EL (cell line): ENCODE results near the gene QPRT.
A peak's percentile ranks its signal among the peaks of the same experiment; 100 is the strongest.
"Not testable (repeated sequence)": the region's sequence is repeated elsewhere in the genome, so short reads cannot be mapped to it uniquely, and the experiment has no call there.

Experiments
- DNase-seq: peaks from one replicate; pipeline ENCODE4 v3.0.0-alpha.2; 2016

Gene QPRT

DNA sequence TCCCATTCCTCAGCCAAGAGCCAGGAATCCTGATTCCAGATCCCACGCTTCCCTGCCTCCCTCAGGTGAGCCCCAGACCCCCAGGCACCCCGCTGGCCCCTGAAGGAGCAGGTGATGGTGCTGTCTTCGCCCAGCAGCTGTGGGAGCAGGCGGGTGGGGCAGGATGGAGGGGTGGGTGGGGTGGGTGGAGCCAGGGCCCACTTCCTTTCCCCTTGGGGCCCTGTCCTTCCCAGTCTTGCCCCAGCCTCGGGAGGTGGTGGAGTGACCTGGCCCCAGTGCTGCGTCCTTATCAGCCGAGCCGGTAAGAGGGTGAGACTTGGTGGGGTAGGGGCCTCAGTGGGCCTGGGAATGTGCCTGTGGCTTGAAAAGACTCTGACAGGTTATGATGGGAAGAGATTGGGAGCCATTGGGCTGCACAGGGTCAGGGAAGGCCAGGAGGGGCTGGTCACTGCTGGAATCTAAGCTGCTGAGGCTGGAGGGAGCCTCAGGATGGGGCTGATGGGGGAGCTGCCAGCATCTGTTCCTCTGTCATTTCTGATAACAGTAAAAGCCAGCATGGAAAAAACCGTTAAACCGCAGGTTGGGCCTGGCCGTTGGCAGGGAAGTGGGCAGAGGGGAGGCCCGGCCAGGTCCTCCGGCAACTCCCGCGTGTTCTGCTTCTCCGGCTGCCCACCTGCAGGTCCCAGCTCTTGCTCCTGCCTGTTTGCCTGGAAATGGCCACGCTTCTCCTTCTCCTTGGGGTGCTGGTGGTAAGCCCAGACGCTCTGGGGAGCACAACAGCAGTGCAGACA, 15.8 kb upstream of the QPRT start, which contains the start of gene SPN:
Gene SPN, plus strand, starts transcription at position 232 of the 791 bp plus-strand sequence. Its CDS starts 482 bp downstream, at position 714.
- no peak for DNase-seq

DNA sequence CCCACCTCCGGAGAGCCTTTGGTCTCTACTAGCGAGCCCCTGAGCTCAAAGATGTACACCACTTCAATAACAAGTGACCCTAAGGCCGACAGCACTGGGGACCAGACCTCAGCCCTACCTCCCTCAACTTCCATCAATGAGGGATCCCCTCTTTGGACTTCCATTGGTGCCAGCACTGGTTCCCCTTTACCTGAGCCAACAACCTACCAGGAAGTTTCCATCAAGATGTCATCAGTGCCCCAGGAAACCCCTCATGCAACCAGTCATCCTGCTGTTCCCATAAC, 15.2 kb upstream of the QPRT start:
- DNase-seq: no peak

DNA sequence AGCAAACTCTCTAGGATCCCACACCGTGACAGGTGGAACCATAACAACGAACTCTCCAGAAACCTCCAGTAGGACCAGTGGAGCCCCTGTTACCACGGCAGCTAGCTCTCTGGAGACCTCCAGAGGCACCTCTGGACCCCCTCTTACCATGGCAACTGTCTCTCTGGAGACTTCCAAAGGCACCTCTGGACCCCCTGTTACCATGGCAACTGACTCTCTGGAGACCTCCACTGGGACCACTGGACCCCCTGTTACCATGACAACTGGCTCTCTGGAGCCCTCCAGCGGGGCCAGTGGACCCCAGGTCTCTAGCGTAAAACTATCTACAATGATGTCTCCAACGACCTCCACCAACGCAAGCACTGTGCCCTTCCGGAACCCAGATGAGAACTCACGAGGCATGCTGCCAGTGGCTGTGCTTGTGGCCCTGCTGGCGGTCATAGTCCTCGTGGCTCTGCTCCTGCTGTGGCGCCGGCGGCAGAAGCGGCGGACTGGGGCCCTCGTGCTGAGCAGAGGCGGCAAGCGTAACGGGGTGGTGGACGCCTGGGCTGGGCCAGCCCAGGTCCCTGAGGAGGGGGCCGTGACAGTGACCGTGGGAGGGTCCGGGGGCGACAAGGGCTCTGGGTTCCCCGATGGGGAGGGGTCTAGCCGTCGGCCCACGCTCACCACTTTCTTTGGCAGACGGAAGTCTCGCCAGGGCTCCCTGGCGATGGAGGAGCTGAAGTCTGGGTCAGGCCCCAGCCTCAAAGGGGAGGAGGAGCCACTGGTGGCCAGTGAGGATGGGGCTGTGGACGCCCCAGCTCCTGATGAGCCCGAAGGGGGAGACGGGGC, 14.7 kb upstream of the QPRT start:
- no peak for DNase-seq

DNA sequence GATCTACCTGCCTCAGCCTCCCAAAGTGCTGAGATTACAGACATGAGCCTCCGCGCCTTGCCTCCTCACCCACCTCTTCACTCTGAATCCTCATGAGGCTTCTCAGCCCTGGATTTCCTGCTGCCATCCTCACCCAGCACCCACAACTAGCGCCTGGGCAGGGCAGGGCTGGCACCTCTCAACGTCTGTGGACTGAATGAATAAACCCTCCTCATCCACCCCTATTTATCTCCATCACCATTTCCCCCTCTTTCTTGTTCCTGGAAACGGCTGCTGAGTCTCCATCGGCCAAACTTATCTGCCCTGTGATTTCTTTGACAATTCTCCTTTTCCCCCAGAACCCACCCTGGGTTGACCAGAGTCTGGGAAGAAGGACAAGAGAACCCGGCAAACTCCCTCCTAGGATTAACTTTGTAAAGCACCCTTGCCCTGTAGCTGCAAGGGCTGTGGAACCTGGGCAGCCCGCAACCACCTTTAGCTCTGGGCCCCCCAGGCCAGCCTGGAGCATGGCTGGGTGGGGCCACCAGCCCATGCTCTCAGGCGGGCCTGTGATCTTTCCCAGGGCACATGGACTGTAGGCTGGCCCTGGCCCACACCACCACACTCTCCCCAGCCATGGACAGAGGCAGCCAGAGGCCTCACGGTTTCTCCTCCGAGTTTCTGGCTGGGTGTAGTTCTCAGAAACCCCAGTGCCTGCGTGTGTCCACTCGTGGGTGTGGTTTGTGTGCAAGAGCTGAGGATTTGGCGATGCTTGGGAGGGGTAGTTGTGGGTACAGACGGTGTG, 13.5 kb upstream of the QPRT start:
- no peak for DNase-seq

DNA sequence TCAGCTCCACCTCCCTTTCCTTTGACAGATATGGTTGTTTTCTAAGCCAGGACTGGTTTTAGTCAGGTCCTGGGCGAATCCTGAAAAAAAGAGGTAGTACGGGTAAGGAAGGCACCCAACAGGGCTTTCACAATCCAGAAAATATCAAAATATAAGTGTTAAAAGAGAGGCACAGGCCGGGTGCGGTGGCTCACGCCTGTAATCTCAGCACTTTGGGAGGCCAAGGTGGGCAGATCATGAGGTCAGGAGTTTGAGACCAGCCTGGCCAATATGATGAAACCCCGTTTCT, 11.7 kb upstream of the QPRT start:
- not testable (repeated sequence) for DNase-seq

DNA sequence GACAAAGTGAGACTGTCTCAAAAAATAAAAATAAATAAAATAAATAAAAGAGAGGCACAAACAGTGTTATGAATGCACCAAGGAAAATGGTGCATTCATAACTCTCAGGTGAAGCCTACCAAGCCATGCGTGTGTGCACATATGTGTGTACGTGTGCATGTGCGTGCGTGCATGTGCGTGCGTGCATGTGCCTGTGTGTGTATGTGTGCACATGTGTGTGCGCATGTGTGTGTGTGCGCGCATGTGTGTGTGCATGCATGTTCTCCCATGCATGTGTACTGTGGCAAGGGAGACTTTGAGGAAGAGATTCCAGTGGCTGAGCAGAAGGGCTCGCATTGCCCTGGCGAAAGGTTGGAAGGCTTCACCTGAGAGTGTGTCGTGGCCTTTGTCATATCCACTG, 11.2 kb upstream of the QPRT start:
- no peak for DNase-seq

DNA sequence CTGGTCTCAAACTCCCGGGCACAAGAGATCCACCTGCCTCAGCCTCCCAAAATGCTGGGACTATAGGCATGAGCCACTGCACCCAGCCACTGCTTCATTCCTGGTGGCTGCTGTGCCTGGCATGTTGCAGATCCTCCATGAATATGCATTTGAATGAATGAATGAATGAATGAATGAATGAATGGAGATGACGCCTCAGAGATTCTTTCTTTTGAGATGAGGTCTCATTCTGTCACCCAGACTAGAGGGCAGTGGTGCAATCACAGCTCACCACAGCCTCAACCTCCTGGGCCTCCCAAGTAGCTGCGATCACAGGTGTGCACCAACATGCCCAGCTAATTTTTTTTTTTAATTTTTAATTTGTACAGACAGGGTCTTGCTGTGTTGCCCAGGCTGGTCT, 10.7 kb upstream of the QPRT start:
- no peak for DNase-seq

DNA sequence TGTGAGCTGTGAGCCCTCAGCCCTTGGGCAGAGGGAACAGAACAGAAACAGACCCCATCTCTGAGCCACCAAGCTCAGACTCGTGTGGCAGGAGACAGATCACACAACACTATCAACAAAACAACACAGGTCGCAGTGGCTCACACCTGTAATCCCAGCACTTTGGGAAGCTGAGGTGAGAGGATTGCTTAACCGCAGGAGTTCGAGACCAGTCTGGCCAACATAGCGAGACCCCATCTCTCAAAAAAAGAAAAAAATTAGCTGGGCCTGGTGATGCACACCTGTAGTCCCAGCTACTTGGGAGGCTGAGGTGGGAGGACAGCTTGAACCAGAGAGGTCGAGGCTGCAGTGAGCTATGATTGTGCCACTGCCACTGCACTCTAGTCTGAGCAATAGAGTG, 5.5 kb upstream of the QPRT start:
- DNase-seq: no peak

DNA sequence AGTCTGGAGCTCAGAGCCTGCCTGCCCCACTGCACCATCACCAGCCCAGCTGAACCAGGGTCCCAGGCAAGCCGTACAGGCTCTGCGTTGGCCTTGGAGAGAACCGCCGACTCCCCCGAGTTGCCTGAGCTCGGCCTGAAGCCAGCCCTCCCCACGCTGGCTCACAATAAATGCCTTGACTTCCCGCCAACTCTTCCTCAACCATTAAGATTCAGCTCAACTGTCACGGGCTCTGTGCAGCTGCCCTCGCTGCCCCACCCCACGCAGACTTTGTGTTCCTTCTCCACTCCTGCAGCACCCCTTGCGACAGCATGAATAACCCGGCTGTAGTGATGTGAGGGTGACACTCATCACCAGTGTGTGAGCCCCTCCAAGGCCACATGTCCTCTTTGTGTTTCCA, 4.8 kb upstream of the QPRT start:
- DNase-seq: no peak

DNA sequence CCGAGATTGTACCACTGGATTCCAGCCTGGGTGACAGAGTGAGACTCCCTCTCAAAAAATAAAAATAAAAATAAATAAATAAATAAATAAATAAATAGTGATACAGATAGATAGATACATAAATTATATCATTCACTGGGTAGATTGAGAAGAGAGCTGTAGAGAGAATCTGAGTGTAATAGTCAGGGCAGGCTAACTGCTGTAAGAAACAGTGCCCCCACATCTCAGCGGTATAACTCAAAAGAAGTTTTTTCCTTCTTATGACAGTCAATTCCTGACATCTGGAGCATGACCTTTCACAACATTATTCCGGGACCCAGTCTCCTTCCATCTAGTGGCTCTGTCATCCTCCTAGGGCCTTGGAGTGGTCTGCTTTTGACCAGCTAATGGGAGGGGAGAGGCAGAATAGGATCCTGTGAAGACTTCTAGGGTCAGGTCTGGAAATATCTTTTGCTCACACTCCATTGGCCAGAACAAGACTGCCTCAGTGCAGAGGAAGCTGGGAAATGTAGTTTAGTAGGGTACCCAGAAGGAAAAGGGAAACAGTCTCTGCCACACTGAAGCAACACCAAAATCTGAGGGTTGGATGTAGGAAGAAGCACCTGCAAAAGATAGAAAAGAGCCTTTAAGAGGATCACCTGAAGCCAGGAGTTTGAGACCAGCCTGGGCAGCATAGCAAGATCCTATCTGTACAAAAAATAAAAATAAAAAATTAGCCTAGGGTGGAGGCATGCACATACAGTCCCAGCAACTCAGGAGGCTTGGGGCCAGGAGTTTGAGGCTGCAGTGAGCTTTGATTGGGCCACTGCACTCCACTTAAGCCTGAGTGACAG, 3.0 kb upstream of the QPRT start:
- DNase-seq: peak; percentile 31

DNA sequence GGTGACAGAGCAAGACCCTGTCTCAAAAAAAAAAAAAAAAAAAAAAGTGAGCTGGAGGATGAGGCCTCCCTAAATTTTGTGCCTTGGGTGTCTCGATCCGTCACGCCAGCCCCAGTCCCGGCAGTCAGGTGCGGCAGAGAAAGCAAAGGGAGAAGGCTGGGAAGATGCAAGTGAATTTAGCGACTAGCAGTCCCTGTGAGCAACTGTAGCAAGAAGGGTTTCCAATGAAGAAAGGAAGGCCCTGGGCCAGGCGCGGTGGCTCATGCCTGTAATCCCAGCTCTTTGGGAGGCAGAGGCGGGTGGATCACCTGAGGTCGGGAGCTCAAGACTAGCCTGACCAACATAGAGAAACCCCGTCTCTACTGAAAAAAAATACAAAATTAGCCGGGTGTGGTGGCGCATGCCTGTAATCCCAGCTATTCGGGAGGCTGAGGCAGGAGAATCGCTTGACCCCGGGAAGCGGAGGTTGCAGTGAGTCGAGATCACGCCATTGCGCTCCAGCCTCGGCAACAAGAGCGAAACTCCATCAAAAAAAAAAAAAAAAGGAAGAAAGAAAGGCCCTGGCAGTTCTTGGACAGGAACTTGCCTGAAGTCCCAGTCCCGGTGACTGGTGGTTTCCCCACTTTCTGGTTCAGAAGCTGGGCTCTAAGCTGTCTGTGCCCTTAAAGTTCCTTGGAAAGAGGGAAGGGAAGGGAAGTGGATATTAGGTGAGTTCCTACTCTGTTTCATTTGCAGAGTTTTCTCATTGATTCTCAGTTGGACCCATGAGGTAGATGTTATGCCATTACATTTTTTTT, 1.8 kb upstream of the QPRT start:
- DNase-seq: no peak

DNA sequence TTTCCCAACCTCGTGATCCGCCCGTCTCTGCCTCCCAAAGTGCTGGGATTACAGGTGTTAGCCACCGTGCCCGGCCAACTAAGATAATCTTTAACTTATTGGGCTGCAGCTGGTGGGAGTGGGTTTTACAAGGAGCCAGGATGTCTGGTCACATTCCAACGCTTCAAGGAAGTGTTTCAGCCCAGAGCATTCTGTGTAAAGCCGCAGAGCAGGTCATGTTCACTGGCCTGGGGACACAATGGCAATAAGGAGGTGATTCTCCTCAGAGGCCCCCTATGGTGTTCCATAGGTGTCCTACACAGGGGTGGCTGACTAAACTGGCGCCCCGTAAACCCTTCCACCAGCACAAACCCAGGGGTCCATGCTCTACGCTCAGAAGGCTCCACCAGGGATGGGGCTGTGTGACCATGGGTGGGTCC, 1.2 kb downstream of the QPRT start:
- DNase-seq: no peak

DNA sequence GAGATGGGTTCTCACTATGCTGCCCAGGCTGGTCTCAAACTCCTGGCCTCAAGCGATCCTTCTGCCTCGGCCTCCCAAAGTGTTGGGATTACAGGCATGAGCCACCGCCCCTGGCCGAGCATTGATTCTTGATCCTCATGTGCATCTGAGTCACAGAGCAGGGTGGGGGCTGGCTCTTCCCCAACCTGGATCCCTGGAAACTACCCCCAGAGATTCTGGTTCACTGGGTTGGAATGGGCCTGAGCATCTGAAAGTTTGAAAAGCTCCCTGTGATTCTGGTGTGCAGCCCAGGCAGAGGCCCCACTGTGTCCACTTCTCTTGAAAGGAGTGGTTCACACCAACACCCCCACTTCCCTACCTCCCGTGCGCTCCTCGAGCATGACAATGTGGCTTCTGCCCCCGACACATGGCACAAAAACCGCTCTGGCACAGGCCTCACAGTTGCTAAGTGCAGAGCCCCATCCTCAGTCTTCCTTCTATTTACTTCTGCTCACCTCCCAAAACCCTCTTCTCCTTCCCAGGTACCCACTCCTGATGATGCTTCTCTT, 4.6 kb downstream of the QPRT start:
- no peak for DNase-seq

DNA sequence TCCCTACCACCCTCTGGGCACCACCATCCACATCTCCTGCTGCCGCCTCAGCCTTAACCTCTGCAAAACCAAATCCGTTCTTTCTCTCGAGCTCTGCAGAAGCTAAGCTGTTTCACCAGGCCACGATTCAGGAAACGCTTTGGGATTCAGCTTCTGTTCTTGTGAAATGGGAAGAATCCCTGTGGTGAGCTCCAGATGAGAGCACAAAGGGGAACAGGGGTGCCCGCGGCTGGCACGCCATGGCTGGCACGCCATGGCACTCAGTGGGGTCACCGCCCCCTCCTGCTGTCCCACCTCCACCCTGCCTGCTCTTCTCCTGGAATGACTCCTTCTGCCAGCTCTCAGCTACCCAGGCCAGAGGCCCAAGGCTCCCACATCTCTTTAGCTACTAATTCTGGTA, 5.7 kb downstream of the QPRT start:
- DNase-seq: no peak

DNA sequence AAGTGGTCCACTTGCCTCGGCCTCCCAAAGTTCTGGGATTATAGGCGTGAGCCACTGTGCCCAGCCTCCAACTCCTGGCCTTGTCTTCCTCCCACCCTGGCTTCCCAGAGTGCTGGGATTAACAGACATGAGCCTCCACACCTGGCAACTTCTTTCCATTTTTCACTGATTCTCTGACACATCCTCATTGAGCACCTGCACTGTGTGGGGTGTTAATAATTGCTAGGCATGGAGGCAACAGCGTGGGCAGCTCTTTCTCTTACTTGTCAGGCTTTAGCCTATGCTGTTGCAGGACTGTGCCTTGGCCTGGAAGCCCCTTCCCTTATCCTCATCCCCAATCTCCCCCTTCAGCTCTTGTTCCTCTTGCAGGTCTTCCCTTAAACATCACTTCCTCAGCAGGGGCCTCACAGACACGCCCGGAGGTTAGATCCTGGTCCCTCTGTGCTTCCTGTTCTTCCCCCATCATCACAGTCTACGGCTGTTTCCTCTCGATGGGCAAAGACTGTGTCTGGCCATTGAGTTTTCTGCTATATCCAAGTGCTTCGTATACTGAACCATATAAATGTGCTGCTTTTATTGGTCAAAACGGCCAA, 7.9 kb downstream of the QPRT start:
- DNase-seq: no peak

DNA sequence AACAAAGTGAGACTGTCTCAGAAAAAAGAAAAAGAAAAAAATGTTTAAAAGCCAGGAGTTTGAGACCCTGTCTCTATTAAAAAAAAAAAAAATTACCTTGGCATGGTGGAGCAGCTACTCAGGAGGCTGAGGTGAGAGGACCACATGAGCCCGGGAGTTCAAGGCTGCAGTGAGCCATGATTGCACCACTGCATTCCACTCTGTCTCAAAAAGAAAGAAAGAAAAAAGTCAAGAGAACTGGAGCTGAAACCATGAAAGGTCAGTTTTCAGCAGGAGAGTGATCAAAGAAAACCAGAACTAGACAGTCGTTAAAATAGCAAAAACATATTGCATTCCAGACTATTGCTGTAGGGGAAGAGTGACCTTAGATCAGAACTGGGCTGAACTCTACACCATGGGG, 8.8 kb downstream of the QPRT start:
- no peak for DNase-seq

DNA sequence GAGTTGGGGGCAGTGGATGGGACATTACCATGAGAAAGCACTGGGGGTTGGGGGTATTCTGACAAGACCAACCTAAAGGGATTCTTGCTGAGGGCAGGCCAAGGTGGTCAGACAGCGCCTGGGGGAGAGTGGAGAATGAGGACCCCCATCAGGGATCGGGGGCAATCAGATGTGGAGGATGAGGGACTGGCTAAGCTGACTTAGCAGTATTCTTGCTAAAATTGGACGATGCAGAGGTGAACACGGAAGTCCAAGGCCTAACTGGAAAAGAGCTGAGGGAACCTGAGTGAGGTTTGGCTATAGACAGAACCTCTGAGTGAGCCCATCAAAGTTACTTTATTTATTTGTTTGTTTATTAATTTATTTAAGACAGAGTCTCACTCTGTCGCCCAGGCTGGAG, 9.2 kb downstream of the QPRT start:
- DNase-seq: no peak

DNA sequence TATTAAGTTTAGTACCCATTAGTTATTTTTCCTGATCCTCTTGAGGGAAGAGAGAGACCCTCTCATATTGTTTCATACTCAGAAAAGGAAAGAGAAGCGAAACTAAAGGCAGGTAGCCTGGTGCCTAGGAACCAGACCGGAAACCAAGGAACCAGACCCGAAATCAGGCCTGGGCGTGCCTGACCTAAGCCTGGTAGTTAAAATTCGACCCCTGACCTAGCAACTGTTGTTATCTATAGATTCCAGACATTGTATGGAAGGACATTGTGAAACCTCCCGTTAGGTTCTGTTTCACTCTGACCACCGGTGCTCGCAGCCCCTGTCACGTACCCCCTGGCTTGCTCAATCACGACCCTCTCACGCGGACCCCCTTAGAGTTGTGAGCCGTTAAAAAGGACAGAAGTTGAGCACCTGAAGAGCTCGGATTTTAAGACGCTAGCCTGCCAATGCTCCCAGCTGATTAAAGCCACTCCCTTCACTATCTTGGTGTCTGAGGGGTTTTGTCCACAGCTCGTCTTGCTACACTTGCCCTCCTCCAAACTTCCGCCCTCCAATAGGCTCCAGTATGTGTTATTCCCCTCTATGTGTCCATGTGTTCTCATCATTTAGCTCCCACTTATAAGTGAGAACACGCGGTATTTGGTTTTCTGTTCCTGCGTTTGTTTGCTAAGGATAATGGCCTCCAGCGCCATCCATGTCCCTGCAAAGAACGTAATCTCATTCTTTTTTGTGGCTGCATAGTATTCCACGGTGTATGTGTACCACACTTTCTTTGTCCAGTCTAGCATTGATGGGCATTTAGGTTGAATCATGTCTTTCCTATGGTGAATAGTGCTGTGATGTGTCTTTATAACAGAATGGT, 10.7 kb downstream of the QPRT start:
- DNase-seq: not testable (repeated sequence)

DNA sequence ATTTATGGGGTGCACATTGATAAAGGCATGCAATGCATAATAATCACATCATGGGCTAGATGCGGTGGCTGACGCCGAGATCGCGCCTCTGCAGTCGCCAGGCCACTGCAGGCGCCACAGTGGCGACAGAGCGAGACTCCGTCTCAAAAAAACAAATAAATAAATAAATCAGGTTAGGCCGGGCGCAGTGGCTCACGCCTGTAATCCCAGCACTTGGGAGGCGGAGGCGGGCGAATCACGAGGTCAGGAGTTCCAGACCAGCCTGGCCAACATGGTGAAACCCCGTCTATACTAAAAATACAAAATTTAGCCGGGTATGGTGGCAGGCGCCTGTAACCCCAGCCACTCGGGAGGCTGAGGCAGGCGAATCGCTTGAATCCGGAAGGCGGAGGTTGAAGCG, 13.6 kb downstream of the QPRT start:
- DNase-seq: not testable (repeated sequence)
